GM23338 (cell line): ENCODE measurements around the gene ALOX5AP. TPM values are rescaled to one million over a fixed set of nuclear protein-coding genes. Genes with fewer than 3 reads are reported as not detected.

Source experiments
- ATAC-seq: fragments of 200-7000 bp; cut with Tn5 transposase; 3 replicates; pipeline ENCODE4 v1.9.1; 2020
- DNase-seq: peaks from one replicate; pipeline ENCODE4 v3.0.0-alpha.2; 2015; ENCODE audit warnings: low spot score
- H2AFZ ChIP-seq: fragments of 200-600 bp; sonication (generic); 2 replicates; pipeline ENCODE4 v1.8.0; 2016; ENCODE audit warnings: antibody characterized with exemption, mild to moderate bottlenecking, moderate library complexity
- H3F3A ChIP-seq: fragments of 200-600 bp; sonication (generic); replicated peaks from 2 replicates; pipeline ENCODE4 v1.8.0; 2017; ENCODE audit warnings: antibody characterized with exemption, mixed run types, low read depth
- H3K27ac ChIP-seq: fragments of 200-600 bp; sonication (generic); 2 replicates; pipeline ENCODE4 v1.6.1; 2016; ENCODE audit warnings: low read depth
- H3K27me3 ChIP-seq: fragments of 200-600 bp; sonication (generic); 2 replicates; pipeline ENCODE4 v1.8.0; 2016; ENCODE audit warnings: mild to moderate bottlenecking, mixed run types, moderate library complexity; ENCODE audit not compliant: insufficient read depth
- H3K36me3 ChIP-seq: fragments of 200-600 bp; sonication (generic); 2 replicates; pipeline ENCODE4 v1.8.0; 2016; ENCODE audit warnings: mild to moderate bottlenecking; ENCODE audit not compliant: insufficient read depth
- H3K4me1 ChIP-seq: fragments of 200-600 bp; sonication (generic); 2 replicates; pipeline ENCODE4 v1.8.0; 2016; ENCODE audit warnings: mild to moderate bottlenecking, moderate library complexity; ENCODE audit not compliant: insufficient read depth
- H3K4me2 ChIP-seq: fragments of 200-600 bp; sonication (generic); 2 replicates; pipeline ENCODE4 v1.7.1; 2017; ENCODE audit warnings: mixed run types
- H3K4me3 ChIP-seq: fragments of 200-600 bp; sonication (generic); 2 replicates; pipeline ENCODE4 v1.6.1; 2016; ENCODE audit warnings: mixed run types
- H3K79me2 ChIP-seq: fragments of 200-600 bp; sonication (generic); replicated peaks from 2 replicates; pipeline ENCODE4 v1.8.0; 2017; ENCODE audit warnings: mild to moderate bottlenecking; ENCODE audit not compliant: insufficient read depth
- H3K9me2 ChIP-seq: fragments of 200-600 bp; sonication (generic); 2 replicates; pipeline ENCODE4 v1.8.0; 2017; ENCODE audit not compliant: insufficient read depth
- H4K20me1 ChIP-seq: fragments of 200-600 bp; sonication (generic); replicated peaks from 2 replicates; pipeline ENCODE4 v1.8.0; 2017; ENCODE audit warnings: mild to moderate bottlenecking; ENCODE audit not compliant: insufficient read depth
- H3K27ac Mint-ChIP-seq: 2 replicates; pipeline ENCODE4 v1.8.0; 2020; ENCODE audit warnings: inconsistent platforms, mild to moderate bottlenecking, moderate library complexity, mixed read lengths
- H3K27me3 Mint-ChIP-seq: 3 replicates; pipeline ENCODE4 v1.8.0; 2022; ENCODE audit warnings: low read depth, mild to moderate bottlenecking, moderate library complexity, mixed read lengths, inconsistent platforms; ENCODE audit not compliant: insufficient read depth, poor library complexity
- H3K36me3 Mint-ChIP-seq: 3 replicates; pipeline ENCODE4 v1.8.0; 2021; ENCODE audit warnings: low read depth, mild to moderate bottlenecking, inconsistent platforms, moderate library complexity, mixed read lengths
- H3K4me1 Mint-ChIP-seq: 3 replicates; pipeline ENCODE4 v1.8.0; 2020; ENCODE audit warnings: mild to moderate bottlenecking, inconsistent platforms, mixed read lengths
- H3K4me3 Mint-ChIP-seq: 3 replicates; pipeline ENCODE4 v1.8.0; 2021; ENCODE audit warnings: moderate library complexity, mild to moderate bottlenecking, inconsistent platforms, mixed read lengths
- H3K9me3 Mint-ChIP-seq: 3 replicates; pipeline ENCODE4 v1.8.0; 2020; ENCODE audit warnings: moderate library complexity, mild to moderate bottlenecking, inconsistent platforms, mixed read lengths
- NANOG ChIP-seq: IDR thresholded peaks from 2 replicates; pipeline ENCODE4 v1.6.1; 2016; ENCODE audit warnings: antibody characterized with exemption, borderline replicate concordance
- POLR2AphosphoS5 ChIP-seq: IDR thresholded peaks from 2 replicates; pipeline ENCODE4 v1.6.1; 2016; ENCODE audit warnings: antibody characterized with exemption, low read depth
- ZNF114 ChIP-seq: fragments of 250-450 bp; sonication (Bioruptor Pico); IDR thresholded peaks from 2 replicates; pipeline ENCODE4 v1.5.0; 2020; ENCODE audit warnings: mild to moderate bottlenecking, moderate library complexity
- ZNF331 ChIP-seq: fragments of 250-450 bp; sonication (Bioruptor Pico); IDR thresholded peaks from 2 replicates; pipeline ENCODE4 v1.5.0; 2020; ENCODE audit warnings: low read depth, mild to moderate bottlenecking, moderate library complexity
- polyA plus RNA-seq: library from polyadenylated mRNA; unstranded; fragments of >200 nt; fragmentation: Nextera tagmentation; extraction: Ambion mirVana; gene quantifications from 2 replicates; pipeline ENCODE4 v1.2.1, GENCODE V29; 2016
- total RNA-seq: library from RNA; depleted of rRNA; stranded (reverse); fragments of >200 nt; shearing (Covaris generic); gene quantifications from 2 replicates; pipeline ENCODE4 v1.2.3, GENCODE V29; 2014
- TF ChIP-seq, protein P1 (sequence below): fragments of 250-450 bp; sonication (Bioruptor Pico); IDR thresholded peaks from 2 replicates; pipeline ENCODE4 v1.5.0; 2020; ENCODE audit warnings: mild to moderate bottlenecking, moderate library complexity

Gene ALOX5AP
- total and polyA plus RNA-seq, 2 experiments from 2014 or later = 0.23 TPM; not detected in 1

DNA sequence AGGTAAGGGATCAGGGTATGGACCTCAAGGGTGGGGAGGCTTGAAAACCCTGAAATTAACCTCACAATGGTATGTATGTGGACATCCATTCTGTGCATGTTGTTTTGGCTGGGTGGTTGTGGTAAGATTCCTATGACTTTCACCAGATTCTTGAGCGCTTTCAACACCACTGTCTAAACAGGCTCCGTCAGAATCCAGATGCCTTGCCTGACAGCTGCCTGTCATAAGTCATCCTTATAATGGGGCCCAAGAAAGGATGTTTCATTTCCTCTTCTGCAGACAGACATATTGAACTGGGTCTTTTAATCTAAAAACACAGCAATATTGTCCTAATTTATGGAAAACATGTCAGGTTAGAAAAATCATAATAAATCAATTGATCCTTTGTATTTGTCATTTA, 41.3 kb downstream of the ALOX5AP start (continued):
- TF ChIP-seq, protein P1, sequence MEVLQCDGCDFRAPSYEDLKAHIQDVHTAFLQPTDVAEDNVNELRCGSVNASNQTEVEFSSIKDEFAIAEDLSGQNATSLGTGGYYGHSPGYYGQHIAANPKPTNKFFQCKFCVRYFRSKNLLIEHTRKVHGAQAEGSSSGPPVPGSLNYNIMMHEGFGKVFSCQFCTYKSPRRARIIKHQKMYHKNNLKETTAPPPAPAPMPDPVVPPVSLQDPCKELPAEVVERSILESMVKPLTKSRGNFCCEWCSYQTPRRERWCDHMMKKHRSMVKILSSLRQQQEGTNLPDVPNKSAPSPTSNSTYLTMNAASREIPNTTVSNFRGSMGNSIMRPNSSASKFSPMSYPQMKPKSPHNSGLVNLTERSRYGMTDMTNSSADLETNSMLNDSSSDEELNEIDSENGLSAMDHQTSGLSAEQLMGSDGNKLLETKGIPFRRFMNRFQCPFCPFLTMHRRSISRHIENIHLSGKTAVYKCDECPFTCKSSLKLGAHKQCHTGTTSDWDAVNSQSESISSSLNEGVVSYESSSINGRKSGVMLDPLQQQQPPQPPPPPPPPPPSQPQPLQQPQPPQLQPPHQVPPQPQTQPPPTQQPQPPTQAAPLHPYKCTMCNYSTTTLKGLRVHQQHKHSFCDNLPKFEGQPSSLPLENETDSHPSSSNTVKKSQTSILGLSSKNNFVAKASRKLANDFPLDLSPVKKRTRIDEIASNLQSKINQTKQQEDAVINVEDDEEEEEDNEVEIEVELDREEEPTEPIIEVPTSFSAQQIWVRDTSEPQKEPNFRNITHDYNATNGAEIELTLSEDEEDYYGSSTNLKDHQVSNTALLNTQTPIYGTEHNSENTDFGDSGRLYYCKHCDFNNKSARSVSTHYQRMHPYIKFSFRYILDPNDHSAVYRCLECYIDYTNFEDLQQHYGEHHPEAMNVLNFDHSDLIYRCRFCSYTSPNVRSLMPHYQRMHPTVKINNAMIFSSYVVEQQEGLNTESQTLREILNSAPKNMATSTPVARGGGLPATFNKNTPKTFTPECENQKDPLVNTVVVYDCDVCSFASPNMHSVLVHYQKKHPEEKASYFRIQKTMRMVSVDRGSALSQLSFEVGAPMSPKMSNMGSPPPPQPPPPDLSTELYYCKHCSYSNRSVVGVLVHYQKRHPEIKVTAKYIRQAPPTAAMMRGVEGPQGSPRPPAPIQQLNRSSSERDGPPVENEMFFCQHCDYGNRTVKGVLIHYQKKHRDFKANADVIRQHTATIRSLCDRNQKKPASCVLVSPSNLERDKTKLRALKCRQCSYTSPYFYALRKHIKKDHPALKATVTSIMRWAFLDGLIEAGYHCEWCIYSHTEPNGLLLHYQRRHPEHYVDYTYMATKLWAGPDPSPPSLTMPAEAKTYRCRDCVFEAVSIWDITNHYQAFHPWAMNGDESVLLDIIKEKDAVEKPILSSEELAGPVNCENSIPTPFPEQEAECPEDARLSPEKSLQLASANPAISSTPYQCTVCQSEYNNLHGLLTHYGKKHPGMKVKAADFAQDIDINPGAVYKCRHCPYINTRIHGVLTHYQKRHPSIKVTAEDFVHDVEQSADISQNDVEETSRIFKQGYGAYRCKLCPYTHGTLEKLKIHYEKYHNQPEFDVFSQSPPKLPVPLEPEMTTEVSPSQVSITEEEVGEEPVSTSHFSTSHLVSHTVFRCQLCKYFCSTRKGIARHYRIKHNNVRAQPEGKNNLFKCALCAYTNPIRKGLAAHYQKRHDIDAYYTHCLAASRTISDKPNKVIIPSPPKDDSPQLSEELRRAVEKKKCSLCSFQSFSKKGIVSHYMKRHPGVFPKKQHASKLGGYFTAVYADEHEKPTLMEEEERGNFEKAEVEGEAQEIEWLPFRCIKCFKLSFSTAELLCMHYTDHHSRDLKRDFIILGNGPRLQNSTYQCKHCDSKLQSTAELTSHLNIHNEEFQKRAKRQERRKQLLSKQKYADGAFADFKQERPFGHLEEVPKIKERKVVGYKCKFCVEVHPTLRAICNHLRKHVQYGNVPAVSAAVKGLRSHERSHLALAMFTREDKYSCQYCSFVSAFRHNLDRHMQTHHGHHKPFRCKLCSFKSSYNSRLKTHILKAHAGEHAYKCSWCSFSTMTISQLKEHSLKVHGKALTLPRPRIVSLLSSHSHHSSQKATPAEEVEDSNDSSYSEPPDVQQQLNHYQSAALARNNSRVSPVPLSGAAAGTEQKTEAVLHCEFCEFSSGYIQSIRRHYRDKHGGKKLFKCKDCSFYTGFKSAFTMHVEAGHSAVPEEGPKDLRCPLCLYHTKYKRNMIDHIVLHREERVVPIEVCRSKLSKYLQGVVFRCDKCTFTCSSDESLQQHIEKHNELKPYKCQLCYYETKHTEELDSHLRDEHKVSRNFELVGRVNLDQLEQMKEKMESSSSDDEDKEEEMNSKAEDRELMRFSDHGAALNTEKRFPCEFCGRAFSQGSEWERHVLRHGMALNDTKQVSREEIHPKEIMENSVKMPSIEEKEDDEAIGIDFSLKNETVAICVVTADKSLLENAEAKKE (CRISPR knock-in tag) = no peak
- TF ChIP-seq NANOG (no peak), ZNF114 (no peak)

GRCh38 chr13:30779016-30779415, 43.7 kb downstream of the ALOX5AP start:
- no peaks in the 10 kb centered on the region for H3K27me3 ChIP-seq
- H3K9me2 ChIP-seq = no peaks in the 10 kb centered on the region
- Mint-ChIP-seq H3K9me3 (peaks cover 10% of the 10 kb centered on the region; the same call in 2 of the 3 replicates), H3K27ac (no peak overlapping the region), H3K36me3 (no peaks in the 10 kb centered on the region), H3K4me3 (no peak overlapping the region), H3K4me1 (peaks cover 21% of the 10 kb centered on the region), H3K27me3 (no peaks in the 10 kb centered on the region)
- H3K36me3 ChIP-seq = no peaks in the 10 kb centered on the region
- no peak for DNase-seq
- peak; percentile 50; the same call in 2 of the 3 replicates for ATAC-seq
- H3K27ac ChIP-seq = no peak overlapping the region
- TF ChIP-seq ZNF114 (no peak), POLR2AphosphoS5 (no peak), ZNF331 (CRISPR knock-in tag) (no peak)
- H4K20me1 ChIP-seq = no peaks in the 10 kb centered on the region
- no peaks in the 10 kb centered on the region for H3F3A ChIP-seq
- H2AFZ ChIP-seq = peak overlapping the region; percentile 16; the same call in 1 of the 2 replicates
- H3K4me1 ChIP-seq = peaks cover 6% of the 10 kb centered on the region
- no peaks in the 10 kb centered on the region for H3K79me2 ChIP-seq
- no peak overlapping the region for H3K4me3 ChIP-seq
- no peak overlapping the region for H3K4me2 ChIP-seq

- H2AFZ ChIP-seq = peak overlapping the region; percentile 32; the same call in 1 of the 2 replicates
- H3K27ac ChIP-seq = no peak overlapping the region
- no peaks in the 10 kb centered on the region for H3K9me2 ChIP-seq
- no peaks in the 10 kb centered on the region for H4K20me1 ChIP-seq
- no peak overlapping the region for H3K4me2 ChIP-seq
- H3K9me3 Mint-ChIP-seq = peaks cover 10% of the 10 kb centered on the region; the same call in 2 of the 3 replicates
- no peak overlapping the region for H3K27ac Mint-ChIP-seq
- no peaks in the 10 kb centered on the region for H3K36me3 Mint-ChIP-seq
- H3K36me3 ChIP-seq = no peaks in the 10 kb centered on the region
- no peaks in the 10 kb centered on the region for H3K27me3 ChIP-seq
- H3K4me1 ChIP-seq = peaks cover 6% of the 10 kb centered on the region
- H3K4me3 Mint-ChIP-seq = no peak overlapping the region
- no peak overlapping the region for H3K4me3 ChIP-seq
- H3K79me2 ChIP-seq = no peaks in the 10 kb centered on the region
- H3K4me1 Mint-ChIP-seq = peaks cover 21% of the 10 kb centered on the region
- no peaks in the 10 kb centered on the region for H3K27me3 Mint-ChIP-seq
- H3F3A ChIP-seq = no peaks in the 10 kb centered on the region
- ATAC-seq = no peak
- DNase-seq = no peak
- TF ChIP-seq, protein P1 (CRISPR knock-in tag) = no peak
Observed at GRCh38 chr13:30779608-30780007, 44.3 kb downstream of the ALOX5AP start.
